ENCODE data around the gene ACAA1. TPM values are rescaled to one million over a fixed set of nuclear protein-coding genes. Genes with fewer than 3 reads are reported as not detected.
A peak's percentile ranks its signal among the peaks of the same experiment; 100 is the strongest.

Gene ACAA1
- 10 to 100 TPM; 80.8 to 98.8 (median 88.4) TPM for total RNA-seq
- polyA plus RNA-seq: 98.8 TPM
- long read RNA-seq, donor 1, transcript ACAA1-203 (10 exons, 1,944 nt): minor isoform, 8 of 290 reads
- long read RNA-seq, donor 1, transcript ACAA1-202 (12 exons, 1,785 nt): major isoform, 241 of 290 reads
- long read RNA-seq, donor 1, partial matches to known transcripts: 13 of 290 reads
- long read RNA-seq, donor 1, other reads (novel, unspliced or antisense): 27 of 290 reads
- long read RNA-seq, donor 2, transcript ACAA1-202 (12 exons, 1,785 nt): major isoform, 85 of 109 reads
- long read RNA-seq, donor 2, partial matches to known transcripts: 2 of 109 reads
- long read RNA-seq, donor 2, other reads (novel, unspliced or antisense): 19 of 109 reads
- long read RNA-seq, donor 3, transcript ACAA1-202 (12 exons, 1,785 nt): major isoform, 609 of 713 reads
- long read RNA-seq, donor 3, transcript ACAA1-203 (10 exons, 1,944 nt): minor isoform, 20 of 713 reads
- long read RNA-seq, donor 3, partial matches to known transcripts: 5 of 713 reads
- long read RNA-seq, donor 3, other reads (novel, unspliced or antisense): 77 of 713 reads
- long read RNA-seq, donor 4, transcript ACAA1-202 (12 exons, 1,785 nt): major isoform, 95 of 108 reads
- long read RNA-seq, donor 4, partial matches to known transcripts: 4 of 108 reads
- long read RNA-seq, donor 4, other reads (novel, unspliced or antisense): 9 of 108 reads

GRCh38 chr3:38136777-38137614 lies at the start of gene ACAA1:
ACAA1 (minus strand) TSS chr3:38137127; CDS start chr3:38137035, 92 bp downstream.
- WGBS: under 1% methylated on average over 66 of the region's 66 CpGs
- H3K9me3 ChIP-seq (ENCODE audit: control insufficient read depth, low read length): no peaks in the 10 kb centered on the region
- H3K4me3 ChIP-seq (ENCODE audit: low read length): peak within 1 kb of the TSS; percentile 79
- intact Hi-C loops (cut with DNase I): no loop called here
- H3K27ac ChIP-seq (ENCODE audit: low read length): peak within 1 kb of the TSS; percentile 97
- peak; percentile 98 for ATAC-seq
- H3K27me3 ChIP-seq (ENCODE audit: control insufficient read depth, insufficient read depth): no peaks in the 10 kb centered on the region
- peaks cover 10% of the 10 kb centered on the region for H3K4me1 ChIP-seq (ENCODE audit: control insufficient read depth, insufficient read depth, low read length)
- DNase-seq: peak; percentile 100

- intact Hi-C loops (cut with DNase I): no loop called here
- no peaks in the 10 kb centered on the region for H3K9me3 ChIP-seq (ENCODE audit: control insufficient read depth, low read length)
- H3K4me3 ChIP-seq (ENCODE audit: low read length): no peak overlapping the region
- ATAC-seq (no peak), DNase-seq (no peak)
- H3K27me3 ChIP-seq (ENCODE audit: control insufficient read depth, insufficient read depth): no peaks in the 10 kb centered on the region
- H3K4me1 ChIP-seq (ENCODE audit: control insufficient read depth, insufficient read depth, low read length): peaks cover 2% of the 10 kb centered on the region
- H3K27ac ChIP-seq (ENCODE audit: low read length): no peak overlapping the region
- 50% methylated on average over 2 of the region's 2 CpGs for WGBS
Observed at GRCh38 chr3:38177181-38177580, 40.3 kb upstream of the ACAA1 start.

- Histone ChIP-seq H3K27me3 (ENCODE audit: control insufficient read depth, insufficient read depth) (no peaks in the 10 kb centered on the region), H3K4me3 (ENCODE audit: low read length) (no peak overlapping the region), H3K4me1 (ENCODE audit: control insufficient read depth, insufficient read depth, low read length) (no peaks in the 10 kb centered on the region), H3K27ac (ENCODE audit: low read length) (no peak overlapping the region), H3K9me3 (ENCODE audit: control insufficient read depth, low read length) (no peaks in the 10 kb centered on the region)
- no peak for ATAC-seq
- no peak for DNase-seq
- 90% methylated on average over 5 of the region's 5 CpGs for WGBS
- intact Hi-C loops (cut with DNase I): no loop called here
Observed at GRCh38 chr3:38173834-38174418, 37.0 kb upstream of the ACAA1 start.

- Histone ChIP-seq H3K4me1 (ENCODE audit: control insufficient read depth, insufficient read depth, low read length) (no peaks in the 10 kb centered on the region), H3K4me3 (ENCODE audit: low read length) (no peak overlapping the region), H3K27ac (ENCODE audit: low read length) (no peak overlapping the region), H3K27me3 (ENCODE audit: control insufficient read depth, insufficient read depth) (no peaks in the 10 kb centered on the region), H3K9me3 (ENCODE audit: control insufficient read depth, low read length) (no peaks in the 10 kb centered on the region)
- DNase-seq: no peak
- WGBS: 87% methylated on average over 2 of the region's 2 CpGs
- intact Hi-C loops (cut with DNase I): no loop called here
- ATAC-seq: no peak
Observed at GRCh38 chr3:38171622-38172021, 34.7 kb upstream of the ACAA1 start.

GRCh38 chr3:38170722-38171121 lies 33.8 kb upstream of the ACAA1 start:
- no peak for ATAC-seq
- 84% methylated on average over 4 of the region's 4 CpGs for WGBS
- H3K4me1 ChIP-seq (ENCODE audit: control insufficient read depth, insufficient read depth, low read length): peaks cover 3% of the 10 kb centered on the region

GRCh38 chr3:38169027-38169317 lies 32.0 kb upstream of the ACAA1 start:
- DNase-seq (no peak), ATAC-seq (no peak)
- no peak overlapping the region for H3K27ac ChIP-seq (ENCODE audit: low read length)
- no peaks in the 10 kb centered on the region for H3K9me3 ChIP-seq (ENCODE audit: control insufficient read depth, low read length)
- H3K27me3 ChIP-seq (ENCODE audit: control insufficient read depth, insufficient read depth): no peaks in the 10 kb centered on the region
- no peak overlapping the region for H3K4me3 ChIP-seq (ENCODE audit: low read length)
- peaks cover 3% of the 10 kb centered on the region for H3K4me1 ChIP-seq (ENCODE audit: control insufficient read depth, insufficient read depth, low read length)
- WGBS: 82% methylated on average over 1 of the region's 1 CpG
- intact Hi-C loops (cut with DNase I): no loop called here

More at GRCh38 chr3:38170722-38171121, 33.8 kb upstream of the ACAA1 start:
- Histone ChIP-seq H3K4me3 (ENCODE audit: low read length) (no peak overlapping the region), H3K9me3 (ENCODE audit: control insufficient read depth, low read length) (no peaks in the 10 kb centered on the region), H3K27me3 (ENCODE audit: control insufficient read depth, insufficient read depth) (no peaks in the 10 kb centered on the region), H3K27ac (ENCODE audit: low read length) (no peak overlapping the region)
- intact Hi-C loops (cut with DNase I): no loop called here
- no peak for DNase-seq

- Histone ChIP-seq H3K4me3 (ENCODE audit: low read length) (no peak overlapping the region), H3K27me3 (ENCODE audit: control insufficient read depth, insufficient read depth) (no peaks in the 10 kb centered on the region), H3K4me1 (ENCODE audit: control insufficient read depth, insufficient read depth, low read length) (peaks cover 3% of the 10 kb centered on the region), H3K27ac (ENCODE audit: low read length) (no peak overlapping the region), H3K9me3 (ENCODE audit: control insufficient read depth, low read length) (no peaks in the 10 kb centered on the region)
- 91% methylated on average over 4 of the region's 4 CpGs for WGBS
- DNase-seq: no peak
- ATAC-seq: no peak
- intact Hi-C loops (cut with DNase I): no loop called here
Observed at GRCh38 chr3:38168151-38169026, 31.5 kb upstream of the ACAA1 start.

GRCh38 chr3:38167591-38167990 lies 30.7 kb upstream of the ACAA1 start:
- H3K9me3 ChIP-seq (ENCODE audit: control insufficient read depth, low read length): no peaks in the 10 kb centered on the region
- no peak overlapping the region for H3K27ac ChIP-seq (ENCODE audit: low read length)
- H3K4me1 ChIP-seq (ENCODE audit: control insufficient read depth, insufficient read depth, low read length): peaks cover 3% of the 10 kb centered on the region
- H3K4me3 ChIP-seq (ENCODE audit: low read length): no peak overlapping the region
- ATAC-seq (no peak), DNase-seq (no peak)
- intact Hi-C loops (cut with DNase I): no loop called here
- no peaks in the 10 kb centered on the region for H3K27me3 ChIP-seq (ENCODE audit: control insufficient read depth, insufficient read depth)
- 88% methylated on average over 4 of the region's 4 CpGs for WGBS

GRCh38 chr3:38165722-38166387 lies 28.9 kb upstream of the ACAA1 start:
- H3K27ac ChIP-seq (ENCODE audit: low read length): peak overlapping the region; percentile 88
- intact Hi-C loops (cut with DNase I): loop anchor here in 1 of 4 donors (2.0 kb wide), 1 partner anchor 27 kb away; the partner anchor contains the start of gene MYD88
- H3K27me3 ChIP-seq (ENCODE audit: control insufficient read depth, insufficient read depth): no peaks in the 10 kb centered on the region
- ATAC-seq: no peak
- WGBS: under 1% methylated on average over 62 of the region's 62 CpGs
- peak overlapping the region; percentile 58 for H3K4me3 ChIP-seq (ENCODE audit: low read length)
- DNase-seq: no peak
- peaks cover 3% of the 10 kb centered on the region for H3K4me1 ChIP-seq (ENCODE audit: control insufficient read depth, insufficient read depth, low read length)
- H3K9me3 ChIP-seq (ENCODE audit: control insufficient read depth, low read length): no peaks in the 10 kb centered on the region
